ENCODE data around the gene SNCA. TPM values are rescaled to one million over a fixed set of nuclear protein-coding genes. Genes with fewer than 3 reads are reported as not detected.

SNCA gene
- polyA plus RNA-seq, 3 donors: 13.2 to 39.4 (median 24.3) TPM

DNA sequence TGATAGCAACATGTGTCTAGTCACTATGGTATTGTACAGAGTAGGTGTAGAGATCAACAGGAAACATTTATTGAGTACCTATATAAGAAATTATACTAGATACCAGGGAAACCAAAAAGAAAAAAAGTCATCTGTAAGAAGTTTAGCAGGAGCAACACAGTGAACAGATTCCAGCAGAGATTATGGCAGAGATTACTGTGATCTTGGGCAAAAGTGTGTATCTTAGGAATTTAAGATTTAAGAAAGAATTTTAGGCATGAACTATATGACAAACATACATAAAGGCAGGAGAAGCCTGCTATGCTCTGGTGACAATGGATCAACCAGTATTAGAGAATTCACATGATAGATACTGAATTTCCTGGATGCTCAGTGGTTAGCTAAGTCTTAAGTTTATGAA is 37.9 kb downstream of the SNCA start:
- Mint-ChIP-seq H3K9me3 (peaks cover 0 to 4% (median 0%) of the 10 kb centered on the region in 7 donors), H3K27me3 (ENCODE audit: low read depth in 3 of 3) (peaks cover 0 to 2% (median 0%) of the 10 kb centered on the region in 3 donors), H3K4me1 (no peaks in the 10 kb centered on the region), H3K27ac (no peak overlapping the region), H3K4me3 (no peak overlapping the region), H3K36me3 (peaks cover 2 to 12% of the 10 kb centered on the region in 2 donors)
- Histone ChIP-seq H4K20me1 (ENCODE audit: insufficient read depth, low read length) (no peaks in the 10 kb centered on the region), H3K36me3 (replicated peaks in 1 of 2; ENCODE audit: control insufficient read depth in 1 of 2, insufficient read depth in 2 of 2, low read length in 2 of 2) (no peaks in the 10 kb centered on the region), H2AFZ (ENCODE audit: insufficient read depth, low read depth, low read length, poor library complexity, severe bottlenecking) (no peak overlapping the region), H3K9ac (ENCODE audit: insufficient read depth, low read length, poor library complexity, severe bottlenecking) (no peak overlapping the region), H3K4me3 (replicated peaks in 1 of 3; ENCODE audit: low read depth in 2 of 3, low read length in 3 of 3) (no peak overlapping the region), H3K4me1 (ENCODE audit: control insufficient read depth in 1 of 2, insufficient read depth in 2 of 2, low read length in 2 of 2) (no peaks in the 10 kb centered on the region), H3K9me3 (replicated peaks in 1 of 2; ENCODE audit: control insufficient read depth in 1 of 2, insufficient read depth in 1 of 2, low read length in 2 of 2) (no peaks in the 10 kb centered on the region), H3K27me3 (ENCODE audit: control insufficient read depth in 2 of 2, insufficient read depth in 2 of 2, low read length in 2 of 2) (no peaks in the 10 kb centered on the region), H3K27ac (ENCODE audit: low read depth in 1 of 2, low read length in 2 of 2) (no peak overlapping the region), H3K79me2 (ENCODE audit: insufficient read depth, low read length) (no peaks in the 10 kb centered on the region), H3K4me2 (replicated peaks; ENCODE audit: extremely low read depth, low read length, poor library complexity, severe bottlenecking) (no peak overlapping the region)
- intact Hi-C loops (cut with micrococcal nuclease): no loop called here
- DNase-seq: no peak
- TF ChIP-seq, protein P1, sequence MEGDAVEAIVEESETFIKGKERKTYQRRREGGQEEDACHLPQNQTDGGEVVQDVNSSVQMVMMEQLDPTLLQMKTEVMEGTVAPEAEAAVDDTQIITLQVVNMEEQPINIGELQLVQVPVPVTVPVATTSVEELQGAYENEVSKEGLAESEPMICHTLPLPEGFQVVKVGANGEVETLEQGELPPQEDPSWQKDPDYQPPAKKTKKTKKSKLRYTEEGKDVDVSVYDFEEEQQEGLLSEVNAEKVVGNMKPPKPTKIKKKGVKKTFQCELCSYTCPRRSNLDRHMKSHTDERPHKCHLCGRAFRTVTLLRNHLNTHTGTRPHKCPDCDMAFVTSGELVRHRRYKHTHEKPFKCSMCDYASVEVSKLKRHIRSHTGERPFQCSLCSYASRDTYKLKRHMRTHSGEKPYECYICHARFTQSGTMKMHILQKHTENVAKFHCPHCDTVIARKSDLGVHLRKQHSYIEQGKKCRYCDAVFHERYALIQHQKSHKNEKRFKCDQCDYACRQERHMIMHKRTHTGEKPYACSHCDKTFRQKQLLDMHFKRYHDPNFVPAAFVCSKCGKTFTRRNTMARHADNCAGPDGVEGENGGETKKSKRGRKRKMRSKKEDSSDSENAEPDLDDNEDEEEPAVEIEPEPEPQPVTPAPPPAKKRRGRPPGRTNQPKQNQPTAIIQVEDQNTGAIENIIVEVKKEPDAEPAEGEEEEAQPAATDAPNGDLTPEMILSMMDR (IDR thresholded peaks at IDR 0.05): no peak

DNA sequence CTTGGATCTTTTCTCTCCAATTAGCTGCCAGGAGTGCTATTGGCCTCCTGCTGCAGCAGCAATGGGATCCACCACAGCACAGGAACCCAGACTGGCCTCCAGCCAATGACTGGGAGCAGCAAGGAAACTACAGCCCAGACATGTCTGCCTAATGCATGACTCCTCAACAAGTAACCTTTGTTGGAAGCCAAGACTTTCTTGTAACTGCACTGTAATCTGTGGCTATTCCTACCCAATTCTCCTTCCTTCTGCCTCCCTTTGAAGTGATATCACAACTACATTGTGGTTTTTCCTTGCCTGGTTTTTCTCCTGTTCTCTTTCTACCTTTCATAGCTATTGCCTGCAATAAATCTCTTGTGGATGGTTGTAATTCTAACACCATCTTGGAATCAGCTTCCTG is 39.8 kb downstream of the SNCA start:
- no peak overlapping the region for H2AFZ ChIP-seq (ENCODE audit: insufficient read depth, low read depth, low read length, poor library complexity, severe bottlenecking)
- H4K20me1 ChIP-seq (ENCODE audit: insufficient read depth, low read length): no peaks in the 10 kb centered on the region
- peaks cover 1 to 10% of the 10 kb centered on the region in 2 donors for H3K36me3 Mint-ChIP-seq
- peak overlapping the region in 2 of 7 donors; percentile 21 to 26 for H3K27ac Mint-ChIP-seq
- H3K9me3 Mint-ChIP-seq: peaks cover 0 to 4% (median 1%) of the 10 kb centered on the region in 7 donors
- no peaks in the 10 kb centered on the region for H3K27me3 ChIP-seq (ENCODE audit: control insufficient read depth in 2 of 2, insufficient read depth in 2 of 2, low read length in 2 of 2)
- no peak overlapping the region for H3K4me2 ChIP-seq (replicated peaks; ENCODE audit: extremely low read depth, low read length, poor library complexity, severe bottlenecking)
- no peaks in the 10 kb centered on the region for H3K4me1 ChIP-seq (ENCODE audit: control insufficient read depth in 1 of 2, insufficient read depth in 2 of 2, low read length in 2 of 2)
- DNase-seq: no peak
- H3K27me3 Mint-ChIP-seq (ENCODE audit: low read depth in 3 of 3): no peaks in the 10 kb centered on the region
- H3K4me3 Mint-ChIP-seq: no peak overlapping the region
- H3K27ac ChIP-seq (ENCODE audit: low read depth in 1 of 2, low read length in 2 of 2): no peak overlapping the region
- no peaks in the 10 kb centered on the region for H3K4me1 Mint-ChIP-seq
- H3K36me3 ChIP-seq (replicated peaks in 1 of 2; ENCODE audit: control insufficient read depth in 1 of 2, insufficient read depth in 2 of 2, low read length in 2 of 2): no peaks in the 10 kb centered on the region
- intact Hi-C loops (cut with micrococcal nuclease): no loop called here
- no peak overlapping the region for H3K4me3 ChIP-seq (replicated peaks in 1 of 3; ENCODE audit: low read depth in 2 of 3, low read length in 3 of 3)
- H3K79me2 ChIP-seq (ENCODE audit: insufficient read depth, low read length): no peaks in the 10 kb centered on the region
- H3K9ac ChIP-seq (ENCODE audit: insufficient read depth, low read length, poor library complexity, severe bottlenecking): no peak overlapping the region
- no peaks in the 10 kb centered on the region for H3K9me3 ChIP-seq (replicated peaks in 1 of 2; ENCODE audit: control insufficient read depth in 1 of 2, insufficient read depth in 1 of 2, low read length in 2 of 2)
- TF ChIP-seq, protein P1 (IDR thresholded peaks at IDR 0.05): no peak
